Gastrocnemius medialis (tissue), 4 donors: ENCODE measurements around the gene SLC26A9. TPM values are rescaled to one million over a fixed set of nuclear protein-coding genes. Genes with fewer than 3 reads are reported as not detected.

Experiments used
- ATAC-seq, 2 donors: fragments of 150-250 bp; one replicate each; pipeline ENCODE4 v1.9.1; 2016
- DNase-seq, 2 donors: peaks; one replicate each; pipeline ENCODE4 v3.0.0-alpha.2; 2019
- H3K27ac ChIP-seq, 4 donors: fragments of 200-600 bp; sonication (generic); 1 replicate in 1 of 4; 2 replicates in 3 of 4; pipeline ENCODE4 v1.5.1; 2016 to 2018; ENCODE audit warnings: mild to moderate bottlenecking in 2 of 4, moderate library complexity in 1 of 4
- H3K27me3 ChIP-seq, 3 donors: fragments of 200-600 bp; sonication (generic) in 2 of 3; 1 replicate in 1 of 3; 2 replicates in 2 of 3; pipeline versions ENCODE4 v1.5.1 to v1.6.0; 2016 to 2019; ENCODE audit warnings: mild to moderate bottlenecking in 1 of 3, moderate library complexity in 1 of 3
- H3K36me3 ChIP-seq, 2 donors: fragments of 200-600 bp; sonication (generic) in 1 of 2; one replicate each; pipeline ENCODE4 v1.5.1; 2017 to 2018
- H3K4me1 ChIP-seq, 2 donors: fragments of 200-600 bp; sonication (generic) in 1 of 2; one replicate each; pipeline ENCODE4 v1.5.1; 2016 to 2017; ENCODE audit warnings: mild to moderate bottlenecking in 2 of 2
- H3K4me3 ChIP-seq, 4 donors: fragments of 200-600 bp; sonication (generic) in 3 of 4; 1 replicate in 1 of 4; 2 replicates in 3 of 4; pipeline ENCODE4 v1.5.1; 2016 to 2019; ENCODE audit warnings: mild to moderate bottlenecking in 2 of 4
- H3K9me3 ChIP-seq, 3 donors: fragments of 200-600 bp; sonication (generic) in 2 of 3; 1 replicate in 1 of 3; 2 replicates in 2 of 3; pipeline ENCODE4 v1.5.1; 2016 to 2019
- CTCF ChIP-seq, 5 experiments: fragments of 450-650 bp in 3 of 5; fragments of 200-600 bp in 2 of 5; sonication (generic) in 2 of 5; IDR thresholded peaks in 4 of 5; conservative IDR thresholded peaks in 1 of 5; 1 replicate in 4 of 5; 2 replicates in 1 of 5; pipeline ENCODE4 v1.5.1; 2016 to 2019; ENCODE audit warnings: antibody characterized with exemption in 5 of 5, mild to moderate bottlenecking in 3 of 5, moderate library complexity in 3 of 5
- POLR2A ChIP-seq, 2 donors: fragments of 450-650 bp; IDR thresholded peaks; one replicate each; pipeline ENCODE4 v1.6.1; 2017; ENCODE audit warnings: antibody characterized with exemption in 2 of 2, mild to moderate bottlenecking in 2 of 2, moderate library complexity in 2 of 2
- in situ Hi-C, 4 donors: fragments of 200-750 bp; cut with MboI; loops; one replicate each; pipeline versions ENCODE4 v1.15.0 to v1.8.0; 2017; ENCODE audit warnings: low sequenced_read_pairs in 4 of 4
- intact Hi-C: fragments of 100-400 bp; cut with DNase I; formaldehyde crosslinking; loops from one replicate; pipeline ENCODE4 v1.15.1; 2023; ENCODE audit warnings: low total_unique reads
- total RNA-seq, 4 donors: library from RNA; depleted of rRNA; stranded (reverse); fragments of >200 nt; gene quantifications; one replicate each; pipeline versions ENCODE4 v1.1.0 to v1.2.3, GENCODE V29; 2016

Gene SLC26A9
- total RNA-seq, 4 donors from 2014 or later = 0.10 to 0.32 (median 0.26) TPM

GRCh38 chr1:205920861-205921569, 22.2 kb downstream of the SLC26A9 start:
- H3K4me1 ChIP-seq = peaks cover 23 to 31% of the 10 kb centered on the region in 2 donors
- ATAC-seq (no peak), DNase-seq (no peak)
- in situ Hi-C loops = loop anchor here in 3 of 4 donors (5.0 to 25.0 kb wide), 4 partner anchors 61 to 191 kb away; partner anchors contain the start of genes AVPR1B (in 1 of the 3) and RAB29 (in 1 of the 3)
- no peaks in the 10 kb centered on the region for H3K27me3 ChIP-seq
- no peaks in the 10 kb centered on the region for H3K9me3 ChIP-seq
- TF ChIP-seq POLR2A (IDR thresholded peaks at IDR 0.05) = no peak
- no peak for TF ChIP-seq CTCF (IDR thresholded peaks at IDR 0.05 in 4 of 5, conservative IDR thresholded peaks at IDR 0.05 in 1 of 5)
- H3K4me3 ChIP-seq = no peak overlapping the region
- H3K27ac ChIP-seq = peak overlapping the region in 2 of 4 donors; percentile 72 to 74
- H3K36me3 ChIP-seq = no peaks in the 10 kb centered on the region
- intact Hi-C loops = no loop called here

- Histone ChIP-seq H3K4me1 (peaks cover 25 to 36% of the 10 kb centered on the region in 2 donors), H3K27me3 (no peaks in the 10 kb centered on the region), H3K4me3 (no peak overlapping the region), H3K36me3 (no peaks in the 10 kb centered on the region), H3K27ac (peak overlapping the region; percentile 72 to 77 (median 75)), H3K9me3 (no peaks in the 10 kb centered on the region)
- DNase-seq (peak; percentile 17 to 53), ATAC-seq (peak; percentile 47 to 62)
- TF ChIP-seq CTCF (IDR thresholded peaks at IDR 0.05 in 4 of 5, conservative IDR thresholded peaks at IDR 0.05 in 1 of 5) (no peak), POLR2A (IDR thresholded peaks at IDR 0.05) (no peak)
- intact Hi-C loops = no loop called here
- in situ Hi-C loops = loop anchor here in 3 of 4 donors (5.0 to 25.0 kb wide), 4 partner anchors 62 to 192 kb away; partner anchors contain the start of genes AVPR1B (in 1 of the 3) and RAB29 (in 1 of the 3)
Measured at GRCh38 chr1:205920159-205920558, 23.1 kb downstream of the SLC26A9 start.

GRCh38 chr1:205918955-205919746, 24.1 kb downstream of the SLC26A9 start:
- TF ChIP-seq POLR2A (IDR thresholded peaks at IDR 0.05) = no peak
- TF ChIP-seq CTCF (IDR thresholded peaks at IDR 0.05 in 4 of 5, conservative IDR thresholded peaks at IDR 0.05 in 1 of 5) = peak; percentile 88 to 93 (median 91)
- Histone ChIP-seq H3K27ac (peak overlapping the region; percentile 73 to 77 (median 75)), H3K9me3 (no peaks in the 10 kb centered on the region), H3K27me3 (no peaks in the 10 kb centered on the region), H3K4me1 (peaks cover 29 to 46% of the 10 kb centered on the region in 2 donors), H3K36me3 (no peaks in the 10 kb centered on the region), H3K4me3 (no peak overlapping the region)
- ATAC-seq = peak; percentile 65 to 76
- intact Hi-C loops (loop anchor here (1.0 to 5.0 kb wide), 4 partner anchors 58 to 188 kb away; partner anchors contain the start of gene SLC41A1), in situ Hi-C loops (loop anchor here (5.0 to 25.0 kb wide), 6 partner anchors 63 to 193 kb away; partner anchors contain the start of genes AVPR1B (in 1 of the 4) and RAB29 (in 1 of the 4))
- peak; percentile 61 to 77 for DNase-seq

GRCh38 chr1:205917466-205918238, 25.6 kb downstream of the SLC26A9 start:
- peak overlapping the region; percentile 61 to 74 (median 70) for H3K27ac ChIP-seq
- DNase-seq (no peak), ATAC-seq (no peak)
- intact Hi-C loops = loop anchor here (2.0 to 5.0 kb wide), 3 partner anchors 105 to 189 kb away; partner anchors contain the start of gene SLC41A1
- H3K27me3 ChIP-seq = no peaks in the 10 kb centered on the region
- in situ Hi-C loops = loop anchor here (5.0 to 25.0 kb wide), 6 partner anchors 65 to 195 kb away; partner anchors contain the start of genes AVPR1B (in 1 of the 4) and RAB29 (in 1 of the 4)
- H3K36me3 ChIP-seq = no peaks in the 10 kb centered on the region
- TF ChIP-seq CTCF (IDR thresholded peaks at IDR 0.05 in 4 of 5, conservative IDR thresholded peaks at IDR 0.05 in 1 of 5) (no peak), POLR2A (IDR thresholded peaks at IDR 0.05) (no peak)
- peaks cover 37 to 52% of the 10 kb centered on the region in 2 donors for H3K4me1 ChIP-seq
- no peak overlapping the region for H3K4me3 ChIP-seq
- H3K9me3 ChIP-seq = no peaks in the 10 kb centered on the region
